OCI-LY3 (cell line): Measurements from ENCODE around the gene COA8.

Experiments used
- H2AFZ ChIP-seq: fragments of 200-600, 300-600 bp; shearing (Covaris generic); 2 replicates; pipeline ENCODE4 v1.6.0; 2014; ENCODE audit warnings: antibody characterized with exemption, low read depth, low read length
- H3K27ac ChIP-seq: fragments of 200-600, 300-600 bp; sonication (generic); 2 replicates; pipeline ENCODE4 v1.5.1; 2014; ENCODE audit warnings: mild to moderate bottlenecking, low read length, moderate library complexity, mixed read lengths
- H3K27me3 ChIP-seq: fragments of 200-600, 300-600 bp; sonication (generic); 2 replicates; pipeline ENCODE4 v1.6.1; 2014; ENCODE audit warnings: low read depth, low read length, mixed read lengths
- H3K36me3 ChIP-seq: fragments of 200-600, 300-600 bp; sonication (generic); replicated peaks from 2 replicates; pipeline ENCODE3; 2014; ENCODE audit warnings: low read depth, low read length, mixed read lengths
- H3K4me1 ChIP-seq: fragments of 300-600, 200-600 bp; sonication (generic); 2 replicates; pipeline ENCODE4 v1.6.1; 2014; ENCODE audit warnings: low read length, mixed read lengths
- H3K4me2 ChIP-seq: fragments of 200-600, 300-600 bp; sonication (generic); 2 replicates; pipeline ENCODE4 v1.6.1; 2014; ENCODE audit warnings: low read length, mixed read lengths
- H3K4me3 ChIP-seq: fragments of 300-600, 200-600 bp; sonication (generic); 2 replicates; pipeline ENCODE4 v1.5.1; 2014; ENCODE audit warnings: antibody characterized with exemption, mild to moderate bottlenecking, low read length, moderate library complexity
- H3K79me2 ChIP-seq: fragments of 300-600, 200-600 bp; shearing (Covaris generic); 2 replicates; pipeline ENCODE4 v1.6.1; 2014; ENCODE audit warnings: mild to moderate bottlenecking, low read length, mixed read lengths
- H3K9ac ChIP-seq: fragments of 300-600, 200-600 bp; shearing (Covaris generic); 2 replicates; pipeline ENCODE4 v1.6.0; 2014; ENCODE audit warnings: mild to moderate bottlenecking, low read length, moderate library complexity
- H3K9me3 ChIP-seq: fragments of 200-600, 300-600 bp; shearing (Covaris generic); 2 replicates; pipeline ENCODE4 v1.6.1; 2014; ENCODE audit warnings: low read length, mixed read lengths; ENCODE audit not compliant: insufficient read depth
- H4K20me1 ChIP-seq: fragments of 200-600, 300-600 bp; sonication (generic); 2 replicates; pipeline ENCODE4 v1.6.1; 2016; ENCODE audit warnings: low read length, mixed read lengths; ENCODE audit not compliant: insufficient read depth
- EZH2phosphoT487 ChIP-seq: fragments of 200-600 bp; shearing (Covaris generic); IDR thresholded peaks from 2 replicates; pipeline ENCODE4 v1.6.1; 2018; ENCODE audit warnings: antibody characterized with exemption, mixed run types, low read depth
- TF ChIP-seq, protein P1 (sequence below): fragments of 200-600, 300-600 bp; sonication (generic); IDR thresholded peaks from 2 replicates; pipeline ENCODE4 v1.5.1; 2014; ENCODE audit warnings: antibody characterized with exemption, low read length, low read depth

Gene COA8

DNA sequence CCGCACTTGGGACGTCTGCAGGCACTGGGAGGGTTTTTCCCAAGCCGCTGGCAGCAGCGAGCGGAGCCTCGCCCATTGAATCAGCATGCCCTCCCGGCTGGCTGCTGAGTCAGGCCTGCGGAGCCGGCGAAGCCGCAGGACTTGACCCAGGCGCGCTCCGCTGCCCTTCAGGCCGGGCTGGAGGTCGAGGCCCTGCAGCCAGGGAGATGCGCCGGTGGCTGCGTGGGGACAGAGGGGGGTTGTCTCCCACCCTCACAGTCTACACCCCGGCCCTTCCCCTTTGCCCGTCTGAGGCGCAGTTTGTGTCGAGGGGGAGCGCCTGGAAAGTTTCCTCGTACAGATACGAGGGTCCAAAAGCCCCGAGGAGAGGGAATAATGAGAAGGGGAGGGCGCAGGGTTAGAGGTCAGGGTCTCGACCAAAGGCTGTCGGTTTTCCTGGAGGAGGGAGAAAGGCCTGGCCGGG, 65.5 kb downstream of the COA8 start:
- peak overlapping the region; percentile 88 for H3K9ac ChIP-seq
- H4K20me1 ChIP-seq, result peaks cover 18% of the 10 kb centered on the region
- no peaks in the 10 kb centered on the region for H3K9me3 ChIP-seq
- peaks cover 35% of the 10 kb centered on the region for H3K4me1 ChIP-seq
- H3K4me2 ChIP-seq, result peak overlapping the region; percentile 93
- no peaks in the 10 kb centered on the region for H3K27me3 ChIP-seq
- H3K4me3 ChIP-seq, result peak overlapping the region; percentile 79
- no peaks in the 10 kb centered on the region for H3K36me3 ChIP-seq
- no peak for TF ChIP-seq EZH2phosphoT487
- TF ChIP-seq, protein P1, sequence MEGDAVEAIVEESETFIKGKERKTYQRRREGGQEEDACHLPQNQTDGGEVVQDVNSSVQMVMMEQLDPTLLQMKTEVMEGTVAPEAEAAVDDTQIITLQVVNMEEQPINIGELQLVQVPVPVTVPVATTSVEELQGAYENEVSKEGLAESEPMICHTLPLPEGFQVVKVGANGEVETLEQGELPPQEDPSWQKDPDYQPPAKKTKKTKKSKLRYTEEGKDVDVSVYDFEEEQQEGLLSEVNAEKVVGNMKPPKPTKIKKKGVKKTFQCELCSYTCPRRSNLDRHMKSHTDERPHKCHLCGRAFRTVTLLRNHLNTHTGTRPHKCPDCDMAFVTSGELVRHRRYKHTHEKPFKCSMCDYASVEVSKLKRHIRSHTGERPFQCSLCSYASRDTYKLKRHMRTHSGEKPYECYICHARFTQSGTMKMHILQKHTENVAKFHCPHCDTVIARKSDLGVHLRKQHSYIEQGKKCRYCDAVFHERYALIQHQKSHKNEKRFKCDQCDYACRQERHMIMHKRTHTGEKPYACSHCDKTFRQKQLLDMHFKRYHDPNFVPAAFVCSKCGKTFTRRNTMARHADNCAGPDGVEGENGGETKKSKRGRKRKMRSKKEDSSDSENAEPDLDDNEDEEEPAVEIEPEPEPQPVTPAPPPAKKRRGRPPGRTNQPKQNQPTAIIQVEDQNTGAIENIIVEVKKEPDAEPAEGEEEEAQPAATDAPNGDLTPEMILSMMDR, result no peak
- peak overlapping the region; percentile 46 for H3K27ac ChIP-seq
- peak overlapping the region; percentile 49 for H2AFZ ChIP-seq
- H3K79me2 ChIP-seq, result peaks cover 40% of the 10 kb centered on the region

DNA sequence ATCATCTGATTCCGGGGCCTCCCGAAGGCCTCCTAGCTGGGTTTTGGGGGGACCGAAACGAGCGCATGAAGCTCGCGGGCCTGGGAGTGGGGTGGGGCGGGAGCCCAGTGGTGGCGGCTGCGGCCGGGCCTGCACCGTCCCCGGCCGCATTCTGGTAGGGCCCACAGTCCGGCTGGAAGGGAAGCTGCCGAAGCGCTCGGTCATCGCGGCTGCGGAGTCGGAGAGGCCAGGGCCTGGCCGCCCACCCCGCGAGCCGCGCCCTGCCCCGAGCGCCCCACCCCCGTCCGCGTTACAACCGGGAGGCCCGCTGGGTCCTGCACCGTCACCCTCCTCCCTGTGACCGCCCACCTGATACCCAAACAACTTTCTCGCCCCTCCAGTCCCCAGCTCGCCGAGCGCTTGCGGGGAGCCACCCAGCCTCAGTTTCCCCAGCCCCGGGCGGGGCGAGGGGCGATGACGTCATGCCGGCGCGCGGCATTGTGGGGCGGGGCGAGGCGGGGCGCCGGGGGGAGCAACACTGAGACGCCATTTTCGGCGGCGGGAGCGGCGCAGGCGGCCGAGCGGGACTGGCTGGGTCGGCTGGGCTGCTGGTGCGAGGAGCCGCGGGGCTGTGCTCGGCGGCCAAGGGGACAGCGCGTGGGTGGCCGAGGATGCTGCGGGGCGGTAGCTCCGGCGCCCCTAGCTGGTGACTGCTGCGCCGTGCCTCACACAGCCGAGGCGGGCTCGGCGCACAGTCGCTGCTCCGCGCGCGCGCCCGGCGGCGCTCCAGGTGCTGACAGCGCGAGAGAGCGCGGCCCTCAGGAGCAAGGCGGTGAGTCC, 66.1 kb downstream of the COA8 start, which contains the start of gene KLC1:
Gene KLC1 (plus strand): TSS at position 528 of the 819 bp plus-strand sequence. CDS start 25,354 bp downstream, outside the sequence.
- Histone ChIP-seq H3K4me1 (peaks cover 35% of the 10 kb centered on the region), H4K20me1 (peaks cover 22% of the 10 kb centered on the region), H3K36me3 (no peaks in the 10 kb centered on the region), H3K4me2 (peak within 1 kb of the TSS; percentile 93), H3K4me3 (peak within 1 kb of the TSS; percentile 79), H3K9ac (peak within 1 kb of the TSS; percentile 88), H3K79me2 (peaks cover 45% of the 10 kb centered on the region), H3K9me3 (no peaks in the 10 kb centered on the region), H3K27ac (peak within 1 kb of the TSS; percentile 46), H2AFZ (peak within 1 kb of the TSS; percentile 49), H3K27me3 (no peaks in the 10 kb centered on the region)
- TF ChIP-seq EZH2phosphoT487, result no peak
- TF ChIP-seq, protein P1, result no peak

DNA sequence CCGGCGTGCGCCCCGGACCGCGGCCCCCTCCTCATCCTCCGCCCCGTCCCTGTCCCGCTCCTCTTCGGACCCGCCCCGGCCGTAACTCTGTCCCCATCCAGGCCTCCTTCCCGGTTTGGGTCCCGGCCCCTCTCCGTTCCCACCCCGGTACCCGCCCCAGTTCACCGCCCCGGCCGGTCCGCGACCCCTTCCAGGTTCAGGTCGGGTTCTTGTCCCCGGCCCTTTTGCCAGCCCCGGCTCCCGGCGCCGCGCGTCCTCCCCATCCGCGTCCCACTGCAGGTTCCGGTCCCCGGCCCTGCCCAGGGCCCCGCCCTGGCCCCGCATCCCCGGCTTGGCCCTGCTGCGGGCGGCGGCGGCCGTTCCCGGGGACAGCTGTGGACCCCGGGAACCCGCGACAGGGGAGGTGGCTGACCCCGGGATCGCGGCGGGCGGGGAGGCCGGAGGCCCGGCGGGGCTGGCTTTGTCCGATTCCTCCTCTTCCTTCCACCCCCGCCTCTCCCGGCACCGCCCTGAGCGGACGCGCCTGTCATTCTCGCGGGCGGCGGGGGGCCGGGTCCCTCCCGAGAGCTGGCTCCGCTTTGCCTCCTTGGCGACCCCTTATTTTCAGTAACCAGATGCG, 66.9 kb downstream of the COA8 start:
- Histone ChIP-seq H3K27me3 (no peaks in the 10 kb centered on the region), H3K4me3 (peak overlapping the region; percentile 79), H3K9me3 (no peaks in the 10 kb centered on the region), H2AFZ (no peak overlapping the region), H3K4me1 (peaks cover 31% of the 10 kb centered on the region), H3K4me2 (peak overlapping the region; percentile 93), H3K79me2 (peaks cover 52% of the 10 kb centered on the region), H3K36me3 (no peaks in the 10 kb centered on the region), H4K20me1 (peaks cover 28% of the 10 kb centered on the region), H3K27ac (peak overlapping the region; percentile 46), H3K9ac (peak overlapping the region; percentile 88)
- TF ChIP-seq, protein P1, result no peak
- no peak for TF ChIP-seq EZH2phosphoT487

DNA sequence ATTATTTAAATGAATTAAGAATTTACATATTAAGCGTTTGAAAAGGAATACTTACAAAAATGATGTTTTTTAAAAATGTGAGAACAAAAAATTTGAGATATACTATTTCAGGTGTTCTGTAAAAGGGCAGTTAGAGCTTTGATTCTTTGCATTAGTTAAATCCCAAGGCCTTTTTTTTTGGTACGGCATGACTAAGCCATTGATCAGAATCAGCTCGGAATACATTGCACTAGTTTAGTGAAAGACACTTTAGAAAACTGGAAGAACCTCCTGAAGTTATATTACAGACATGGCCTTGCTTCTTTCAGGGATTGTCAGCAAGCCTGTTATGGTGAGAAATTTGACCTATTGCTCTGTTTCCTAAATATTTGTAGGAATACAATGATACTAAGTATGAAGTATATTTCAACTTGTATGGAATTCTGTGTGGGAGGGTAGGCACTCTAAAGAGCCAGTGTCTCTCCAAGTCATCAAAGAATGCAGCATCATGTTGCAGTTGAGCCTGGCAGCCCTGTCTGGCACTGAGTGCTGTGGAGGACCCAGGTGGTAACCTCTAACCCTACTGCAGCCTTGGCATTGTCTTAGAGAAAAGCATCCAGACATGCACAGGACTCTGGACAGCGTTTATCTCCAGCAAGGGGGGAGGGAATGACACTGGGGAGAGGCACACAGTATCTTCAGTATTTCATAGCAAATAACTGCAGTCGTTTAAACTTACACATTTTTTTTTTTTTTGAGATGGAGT, 67.8 kb downstream of the COA8 start:
- Histone ChIP-seq H3K9me3 (no peaks in the 10 kb centered on the region), H3K4me3 (peak overlapping the region; percentile 79), H3K4me1 (peaks cover 29% of the 10 kb centered on the region), H3K27ac (no peak overlapping the region), H2AFZ (no peak overlapping the region), H4K20me1 (peaks cover 37% of the 10 kb centered on the region), H3K27me3 (no peaks in the 10 kb centered on the region), H3K79me2 (peaks cover 61% of the 10 kb centered on the region), H3K9ac (peak overlapping the region; percentile 88), H3K4me2 (peak overlapping the region; percentile 93), H3K36me3 (no peaks in the 10 kb centered on the region)
- no peak for TF ChIP-seq EZH2phosphoT487
- TF ChIP-seq, protein P1, result no peak
